HG02623 (cell line): Measurements from ENCODE around the gene KCNIP2.

ENCODE experiments used
- ATAC-seq: cut with Tn5 transposase; IDR thresholded peaks from one replicate; pipeline ENCODE4 v1.9.1; 2021; ENCODE audit warnings: moderate library complexity; ENCODE audit not compliant: unreplicated experiment

Gene KCNIP2

GRCh38 chr10:101843032-101844021 lies at the start of gene KCNIP2:
Gene KCNIP2, minus strand, starts transcription at chr10:101843800. Its CDS starts 232 bp downstream, at chr10:101843568.
- no peak for ATAC-seq

- ATAC-seq: no peak
These were observed 49.3 kb upstream of the KCNIP2 start for GRCh38 chr10:101892782-101893391.

GRCh38 chr10:101889256-101890210 lies 45.9 kb upstream of the KCNIP2 start:
- no peak for ATAC-seq

- ATAC-seq: no peak
These were observed 44.8 kb upstream of the KCNIP2 start for GRCh38 chr10:101888251-101888949.

GRCh38 chr10:101887775-101888174 lies 44.2 kb upstream of the KCNIP2 start:
- no peak for ATAC-seq

GRCh38 chr10:101886521-101887312 lies 43.1 kb upstream of the KCNIP2 start:
- ATAC-seq: no peak

GRCh38 chr10:101881036-101881774 lies 37.6 kb upstream of the KCNIP2 start:
- no peak for ATAC-seq

GRCh38 chr10:101880232-101880573 lies 36.6 kb upstream of the KCNIP2 start:
- ATAC-seq: no peak

GRCh38 chr10:101879456-101880231 lies 36.0 kb upstream of the KCNIP2 start:
- ATAC-seq: no peak

GRCh38 chr10:101878869-101879268 lies 35.3 kb upstream of the KCNIP2 start:
- ATAC-seq: no peak

GRCh38 chr10:101875068-101875688 lies 31.6 kb upstream of the KCNIP2 start:
- no peak for ATAC-seq

- ATAC-seq: no peak
These were observed 30.7 kb upstream of the KCNIP2 start for GRCh38 chr10:101874252-101874651.

GRCh38 chr10:101867931-101868330 lies 24.3 kb upstream of the KCNIP2 start:
- no peak for ATAC-seq

- no peak for ATAC-seq
These were observed 15.9 kb upstream of the KCNIP2 start for GRCh38 chr10:101859530-101859929.

- peak; percentile 53 for ATAC-seq
These were observed 15.3 kb upstream of the KCNIP2 start for GRCh38 chr10:101858723-101859500.

- no peak for ATAC-seq
These were observed 14.3 kb upstream of the KCNIP2 start for GRCh38 chr10:101857802-101858476.
